Testis (tissue), 3 donors: ENCODE data around the gene ADARB1. TPM values are rescaled to one million over a fixed set of nuclear protein-coding genes. Genes with fewer than 3 reads are reported as not detected.

Experiments
- DNase-seq: peaks from one replicate; pipeline ENCODE4 v3.0.0-alpha.2; 2019
- H3K27ac ChIP-seq, 2 donors: fragments of 200-600 bp; sonication (generic); one replicate each; pipeline ENCODE4 v1.5.1; 2019
- H3K27me3 ChIP-seq: fragments of 200-600 bp; sonication (generic); one replicate; pipeline ENCODE4 v1.5.1; 2019
- H3K36me3 ChIP-seq: fragments of 200-600 bp; sonication (generic); one replicate; pipeline ENCODE4 v1.5.1; 2017; ENCODE audit warnings: low read depth; ENCODE audit errors: missing control alignments
- H3K4me1 ChIP-seq: fragments of 200-600 bp; sonication (generic); one replicate; pipeline ENCODE4 v1.5.1; 2019
- H3K4me3 ChIP-seq, 2 donors: fragments of 200-600 bp; sonication (generic); one replicate each; pipeline ENCODE4 v1.5.1; 2017 to 2019
- H3K9me3 ChIP-seq: fragments of 200-600 bp; sonication (generic); one replicate; pipeline ENCODE4 v1.5.1; 2017
- POLR2A ChIP-seq: fragments of 450-650 bp; IDR thresholded peaks from one replicate; pipeline ENCODE4 v1.6.1; 2017; ENCODE audit warnings: antibody characterized with exemption, mild to moderate bottlenecking, moderate library complexity
- WGBS, 2 donors: methylation state at CpG; one replicate each; pipeline ENCODE4 v1.1.5; 2018; 5-methylcytosine and 5-hydroxymethylcytosine counted together
- intact Hi-C: fragments of 100-400 bp; cut with DNase I; formaldehyde crosslinking; loops from one replicate; pipeline ENCODE4 v1.15.1; 2023; ENCODE audit warnings: low total_unique reads
- polyA plus RNA-seq: library from polyadenylated mRNA; stranded (reverse); fragments of 350-450 nt; fragmentation: Illumina TruSeq; extraction: RNeasy Lipid Tissue Mini Kit (QIAGEN cat#74804); gene quantifications from one replicate; pipeline ENCODE4 v1.2.3, GENCODE V29; 2014; ENCODE audit warnings: low read depth, low replicate concordance; ENCODE audit not compliant: insufficient read depth
- total RNA-seq, 2 donors: library from RNA; depleted of rRNA; stranded (reverse); fragments of >200 nt; gene quantifications; one replicate each; pipeline ENCODE4 v1.2.3, GENCODE V29; 2016
- TF ChIP-seq, protein P1 (sequence below), 3 experiments: fragments of 450-650 bp in 2 of 3; fragments of 200-600 bp in 1 of 3; sonication (generic) in 1 of 3; IDR thresholded peaks; one replicate each; pipeline ENCODE4 v1.5.1; 2016 to 2019; ENCODE audit warnings: antibody characterized with exemption in 3 of 3, mild to moderate bottlenecking in 2 of 3, moderate library complexity in 1 of 3

Gene ADARB1
- total and polyA plus RNA-seq, 3 donors from 2014 or later, result 17.6 to 23.0 (median 17.6) TPM

DNA sequence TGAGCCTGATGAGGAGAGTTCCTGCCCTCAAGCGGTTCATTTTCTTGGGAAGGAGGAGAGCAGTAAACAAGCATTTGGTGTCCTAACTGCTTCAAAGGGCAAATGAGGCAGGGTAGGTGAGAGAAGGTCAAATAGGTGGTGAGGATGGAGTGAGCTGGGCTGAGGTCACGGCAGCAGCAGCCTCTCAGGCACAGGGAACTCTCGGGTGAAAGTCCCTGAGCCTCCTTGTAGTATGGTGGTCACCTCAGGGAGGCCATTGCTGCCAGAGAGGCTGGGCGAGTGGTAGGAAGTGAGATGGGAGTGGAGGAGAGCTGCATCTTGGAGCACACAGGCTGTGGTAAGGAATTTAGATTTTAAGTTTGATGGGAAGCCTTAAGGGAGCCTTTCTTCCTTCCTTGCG is 4.0 kb downstream of the ADARB1 start:
- DNase-seq, result no peak
- Histone ChIP-seq H3K4me1 (peaks cover 2% of the 10 kb centered on the region), H3K9me3 (no peaks in the 10 kb centered on the region), H3K27me3 (no peaks in the 10 kb centered on the region), H3K27ac (no peak overlapping the region), H3K4me3 (no peak overlapping the region), H3K36me3 (no peaks in the 10 kb centered on the region)
- intact Hi-C loops, result no loop called here
- TF ChIP-seq POLR2A, result no peak
- TF ChIP-seq, protein P1, sequence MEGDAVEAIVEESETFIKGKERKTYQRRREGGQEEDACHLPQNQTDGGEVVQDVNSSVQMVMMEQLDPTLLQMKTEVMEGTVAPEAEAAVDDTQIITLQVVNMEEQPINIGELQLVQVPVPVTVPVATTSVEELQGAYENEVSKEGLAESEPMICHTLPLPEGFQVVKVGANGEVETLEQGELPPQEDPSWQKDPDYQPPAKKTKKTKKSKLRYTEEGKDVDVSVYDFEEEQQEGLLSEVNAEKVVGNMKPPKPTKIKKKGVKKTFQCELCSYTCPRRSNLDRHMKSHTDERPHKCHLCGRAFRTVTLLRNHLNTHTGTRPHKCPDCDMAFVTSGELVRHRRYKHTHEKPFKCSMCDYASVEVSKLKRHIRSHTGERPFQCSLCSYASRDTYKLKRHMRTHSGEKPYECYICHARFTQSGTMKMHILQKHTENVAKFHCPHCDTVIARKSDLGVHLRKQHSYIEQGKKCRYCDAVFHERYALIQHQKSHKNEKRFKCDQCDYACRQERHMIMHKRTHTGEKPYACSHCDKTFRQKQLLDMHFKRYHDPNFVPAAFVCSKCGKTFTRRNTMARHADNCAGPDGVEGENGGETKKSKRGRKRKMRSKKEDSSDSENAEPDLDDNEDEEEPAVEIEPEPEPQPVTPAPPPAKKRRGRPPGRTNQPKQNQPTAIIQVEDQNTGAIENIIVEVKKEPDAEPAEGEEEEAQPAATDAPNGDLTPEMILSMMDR (IDR thresholded peaks at IDR 0.05), result no peak
- 71 to 90% methylated on average over 5 of the region's 5 CpGs for WGBS, 2 donors

DNA sequence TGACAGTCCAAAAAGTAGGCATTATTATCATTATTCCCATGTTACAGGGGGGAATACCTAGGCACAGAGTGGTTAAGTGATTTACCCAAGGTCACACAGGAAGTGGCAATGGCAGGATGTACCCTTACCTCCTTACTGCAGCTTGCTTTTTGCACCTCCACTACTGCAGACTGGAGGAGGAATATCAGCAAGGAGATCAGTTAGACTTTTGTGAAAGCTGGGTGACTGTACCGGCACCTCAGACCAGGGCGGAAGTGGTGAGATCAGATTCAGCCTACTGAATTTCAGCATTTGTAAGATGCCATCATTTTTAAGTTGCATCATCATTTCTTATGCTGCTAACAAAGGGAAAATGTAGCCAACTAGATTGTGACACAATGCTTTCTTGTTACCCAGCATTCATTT is 4.5 kb downstream of the ADARB1 start:
- TF ChIP-seq POLR2A, result no peak
- TF ChIP-seq, protein P1 (IDR thresholded peaks at IDR 0.05), result no peak
- Histone ChIP-seq H3K36me3 (no peaks in the 10 kb centered on the region), H3K4me3 (no peak overlapping the region), H3K27ac (no peak overlapping the region), H3K9me3 (no peaks in the 10 kb centered on the region), H3K27me3 (no peaks in the 10 kb centered on the region), H3K4me1 (peaks cover 2% of the 10 kb centered on the region)
- DNase-seq, result no peak
- 92% methylated on average over 2 of the region's 2 CpGs for WGBS, 2 donors
- intact Hi-C loops, result no loop called here

DNA sequence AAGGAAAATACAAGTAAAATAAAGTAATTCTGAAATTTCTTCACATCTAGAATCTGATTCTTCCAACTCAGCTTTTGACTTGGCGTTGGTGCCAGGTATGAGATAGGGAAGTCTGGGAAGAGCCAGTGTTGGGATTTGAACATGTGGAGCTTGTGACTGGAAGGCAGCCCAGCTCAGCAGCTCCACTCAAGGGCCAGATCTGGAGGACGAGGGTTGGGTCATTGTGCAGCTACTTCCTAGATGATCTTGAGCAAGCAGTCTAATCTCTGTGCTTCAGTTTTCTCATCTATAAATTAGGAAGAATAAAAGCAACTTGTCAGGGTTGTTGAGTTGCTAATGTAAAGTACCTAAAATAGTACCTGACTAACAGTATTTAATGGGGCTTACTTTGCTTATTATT is 5.0 kb downstream of the ADARB1 start:
- no peak for DNase-seq
- WGBS, 2 donors, result 84 to 88% methylated on average over 2 of the region's 2 CpGs
- Histone ChIP-seq H3K36me3 (no peaks in the 10 kb centered on the region), H3K4me1 (peaks cover 2% of the 10 kb centered on the region), H3K27ac (no peak overlapping the region), H3K27me3 (no peaks in the 10 kb centered on the region), H3K4me3 (no peak overlapping the region), H3K9me3 (no peaks in the 10 kb centered on the region)
- intact Hi-C loops, result no loop called here
- TF ChIP-seq, protein P1 (IDR thresholded peaks at IDR 0.05), result no peak
- TF ChIP-seq POLR2A, result no peak

DNA sequence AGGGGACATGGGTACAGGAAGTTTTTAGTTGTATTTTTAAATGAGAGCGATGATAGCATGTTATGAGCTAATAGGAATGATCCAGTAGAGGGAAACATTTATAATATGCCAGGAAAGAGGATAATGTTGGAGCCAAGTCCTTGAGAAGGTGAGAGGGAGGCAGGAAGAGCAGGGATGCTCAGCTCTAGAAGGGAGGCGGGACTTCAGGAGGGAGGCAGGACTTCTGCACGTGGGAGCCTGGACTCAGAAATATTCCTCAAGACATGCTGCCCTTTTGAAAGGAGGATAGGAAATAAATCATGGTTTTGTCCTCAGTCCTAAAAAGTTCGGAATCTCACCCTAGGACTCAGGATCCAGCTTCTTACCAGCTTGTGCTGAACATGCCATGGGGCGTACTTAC is 5.9 kb downstream of the ADARB1 start:
- intact Hi-C loops, result no loop called here
- Histone ChIP-seq H3K4me1 (peaks cover 1% of the 10 kb centered on the region), H3K36me3 (no peaks in the 10 kb centered on the region), H3K27me3 (no peaks in the 10 kb centered on the region), H3K4me3 (no peak overlapping the region), H3K27ac (no peak overlapping the region), H3K9me3 (no peaks in the 10 kb centered on the region)
- 76 to 82% methylated on average over 5 of the region's 5 CpGs for WGBS, 2 donors
- no peak for DNase-seq
- no peak for TF ChIP-seq POLR2A
- TF ChIP-seq, protein P1 (IDR thresholded peaks at IDR 0.05), result no peak

DNA sequence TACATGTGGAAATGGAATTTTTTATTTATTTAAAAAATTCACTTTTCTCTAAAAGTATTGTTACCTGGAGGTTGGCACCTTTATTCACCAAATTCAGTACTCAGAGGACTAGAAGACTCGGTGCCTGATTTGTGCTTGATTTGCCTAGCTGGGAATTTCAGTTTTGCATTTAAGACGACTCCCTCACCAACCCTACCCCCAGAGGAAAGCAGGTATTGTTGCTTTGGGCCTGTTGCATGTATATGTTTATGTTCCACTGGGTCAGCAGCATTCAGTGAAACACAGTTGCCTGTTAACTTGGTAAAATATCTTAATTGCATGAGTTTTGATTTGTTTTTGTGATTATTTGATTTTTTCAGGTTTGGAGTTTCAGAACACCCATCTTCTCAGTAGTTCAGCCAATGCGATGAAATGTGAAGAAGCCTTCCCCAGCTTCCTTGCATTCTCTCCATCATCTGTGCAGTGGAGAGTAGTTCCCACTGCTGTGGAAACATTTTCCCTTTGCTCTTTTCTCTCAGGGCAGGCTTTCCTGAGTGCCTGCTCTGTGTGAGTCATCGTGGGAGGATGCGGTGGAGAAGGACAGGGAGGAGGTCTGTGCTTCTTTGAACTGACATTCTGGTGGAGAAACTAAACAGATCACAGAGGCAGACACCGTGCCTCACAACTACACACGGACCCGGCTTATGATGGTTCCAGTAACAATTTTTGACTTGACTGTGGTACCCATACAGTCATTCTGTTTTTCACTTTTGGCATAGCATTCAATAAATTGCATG is 6.4 kb downstream of the ADARB1 start:
- Histone ChIP-seq H3K36me3 (no peaks in the 10 kb centered on the region), H3K9me3 (no peaks in the 10 kb centered on the region), H3K4me3 (no peak overlapping the region), H3K27me3 (no peaks in the 10 kb centered on the region), H3K4me1 (no peaks in the 10 kb centered on the region), H3K27ac (no peak overlapping the region)
- intact Hi-C loops, result no loop called here
- DNase-seq, result no peak
- 71 to 72% methylated on average over 8 of the region's 8 CpGs for WGBS, 2 donors
- TF ChIP-seq, protein P1 (IDR thresholded peaks at IDR 0.05), result no peak
- no peak for TF ChIP-seq POLR2A
